WI38 (cell line): Measurements from ENCODE around the gene NCAM2.
"Not testable (repeated sequence)": the region's sequence is repeated elsewhere in the genome, so short reads cannot be mapped to it uniquely, and the experiment has no call there.

Experiments
- H3K4me3 ChIP-seq: 2 replicates; pipeline ENCODE4 v1.5.1; 2011; ENCODE audit warnings: low read depth, mild to moderate bottlenecking, control low read depth, low read length
- CTCF ChIP-seq: IDR thresholded peaks from 2 replicates; pipeline ENCODE4 v1.5.1; 2012; ENCODE audit warnings: low read depth, mild to moderate bottlenecking, control low read depth, low read length

Gene NCAM2

GRCh38 chr21:21401444-21401843 is 403.2 kb downstream of the NCAM2 start:
- no peak for TF ChIP-seq CTCF
- no peak overlapping the region for H3K4me3 ChIP-seq

- not testable (repeated sequence) for H3K4me3 ChIP-seq
Measured at GRCh38 chr21:21402187-21402586, 404.0 kb downstream of the NCAM2 start.

- not testable (repeated sequence) for H3K4me3 ChIP-seq
Measured at GRCh38 chr21:21404261-21404660, 406.1 kb downstream of the NCAM2 start.

GRCh38 chr21:21406921-21407320 is 408.7 kb downstream of the NCAM2 start:
- no peak overlapping the region for H3K4me3 ChIP-seq
- no peak for TF ChIP-seq CTCF

GRCh38 chr21:21412096-21412495 is 413.9 kb downstream of the NCAM2 start:
- H3K4me3 ChIP-seq = no peak overlapping the region
- no peak for TF ChIP-seq CTCF

- no peak overlapping the region for H3K4me3 ChIP-seq
- TF ChIP-seq CTCF = no peak
Measured at GRCh38 chr21:21415741-21416140, 417.5 kb downstream of the NCAM2 start.

- H3K4me3 ChIP-seq = no peak overlapping the region
- TF ChIP-seq CTCF = no peak
Measured at GRCh38 chr21:21434944-21435343, 436.7 kb downstream of the NCAM2 start.

- no peak overlapping the region for H3K4me3 ChIP-seq
- no peak for TF ChIP-seq CTCF
Measured at GRCh38 chr21:21436012-21436534, 437.9 kb downstream of the NCAM2 start.

- H3K4me3 ChIP-seq = no peak overlapping the region
- no peak for TF ChIP-seq CTCF
Measured at GRCh38 chr21:21439761-21440160, 441.6 kb downstream of the NCAM2 start.
